GM19193 (cell line): ENCODE data around the gene ORC4.

Experiments used
- POLR2A ChIP-seq: IDR thresholded peaks from 4 replicates; pipeline ENCODE4 v1.6.1; 2011; ENCODE audit not compliant: insufficient read depth, insufficient read length; ENCODE audit errors: extremely low read depth

Gene ORC4

DNA sequence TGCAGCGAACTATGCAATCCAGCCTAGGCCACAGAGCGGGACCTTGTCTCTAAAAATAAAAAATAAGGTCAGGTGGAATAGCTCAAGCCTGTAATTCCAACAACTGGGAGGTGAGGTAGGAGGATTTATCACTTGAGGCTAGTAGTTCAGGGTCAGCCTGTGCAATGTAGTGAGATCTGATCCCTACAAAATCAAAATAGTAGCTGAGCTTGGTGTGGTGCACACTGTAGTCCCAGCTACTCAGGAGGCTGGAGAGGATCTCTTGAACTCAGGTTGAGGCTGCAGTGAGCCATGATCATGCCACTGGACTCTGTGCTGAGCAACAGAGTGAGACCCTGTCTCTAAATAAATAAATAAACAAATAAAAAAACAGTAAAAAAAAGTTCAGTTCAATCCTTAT lies 6.0 kb upstream of the ORC4 start:
- TF ChIP-seq POLR2A: no peak

DNA sequence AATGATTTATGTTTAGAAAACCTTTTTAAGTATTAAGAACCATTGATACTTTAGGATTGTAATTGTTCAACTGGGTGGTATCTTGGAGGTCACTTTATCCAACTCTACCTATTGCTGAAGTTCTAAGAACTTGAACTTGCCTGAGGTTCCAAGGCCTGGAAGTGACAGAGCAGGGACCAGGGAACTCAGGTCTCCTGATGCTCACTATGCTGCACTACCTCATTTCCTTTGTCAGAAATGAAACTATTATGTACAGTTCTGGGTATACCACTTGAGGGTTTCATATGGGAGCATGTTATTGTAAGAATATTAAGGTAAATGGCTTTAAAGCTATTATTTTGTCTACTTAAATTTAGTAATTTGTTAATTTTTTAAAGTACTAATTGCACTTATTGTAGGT lies 3.3 kb upstream of the ORC4 start:
- no peak for TF ChIP-seq POLR2A

DNA sequence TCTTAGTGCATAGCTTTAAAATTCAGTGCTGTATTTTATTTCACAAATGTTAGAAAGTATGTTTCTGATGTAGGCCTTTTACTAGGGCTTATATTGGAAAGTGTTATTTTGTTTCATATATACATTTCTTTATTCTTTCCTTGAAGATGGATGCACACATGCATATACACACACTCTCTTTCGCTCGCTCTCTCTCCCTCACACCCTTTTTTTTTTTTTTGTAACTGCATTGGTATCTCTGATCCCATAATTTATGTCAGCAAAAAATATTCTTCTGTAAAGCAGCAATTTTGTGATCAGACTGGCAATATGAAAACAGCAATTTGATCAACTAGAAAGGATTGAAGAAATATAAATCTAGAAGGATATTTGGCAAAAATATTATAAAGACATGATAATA lies 2.3 kb upstream of the ORC4 start:
- TF ChIP-seq POLR2A: no peak

DNA sequence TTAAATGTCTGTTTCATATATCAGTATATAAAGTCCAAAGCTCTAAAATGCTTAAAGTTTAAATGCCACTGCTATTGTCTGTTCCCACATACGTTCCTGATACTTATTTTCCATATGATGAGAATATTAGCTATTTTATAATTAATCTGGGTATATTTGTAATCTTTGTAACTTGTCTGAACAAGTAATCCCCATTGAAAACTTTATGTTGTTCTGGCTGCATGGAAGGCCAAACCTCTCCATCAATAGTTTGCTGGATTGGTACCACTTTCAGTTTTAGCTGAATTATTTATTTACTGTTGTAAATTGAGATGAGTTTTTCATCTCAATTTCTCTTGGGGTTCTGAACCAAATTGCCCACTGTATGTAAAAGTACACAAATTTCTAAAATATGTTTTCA lies 1.8 kb upstream of the ORC4 start:
- TF ChIP-seq POLR2A: no peak

DNA sequence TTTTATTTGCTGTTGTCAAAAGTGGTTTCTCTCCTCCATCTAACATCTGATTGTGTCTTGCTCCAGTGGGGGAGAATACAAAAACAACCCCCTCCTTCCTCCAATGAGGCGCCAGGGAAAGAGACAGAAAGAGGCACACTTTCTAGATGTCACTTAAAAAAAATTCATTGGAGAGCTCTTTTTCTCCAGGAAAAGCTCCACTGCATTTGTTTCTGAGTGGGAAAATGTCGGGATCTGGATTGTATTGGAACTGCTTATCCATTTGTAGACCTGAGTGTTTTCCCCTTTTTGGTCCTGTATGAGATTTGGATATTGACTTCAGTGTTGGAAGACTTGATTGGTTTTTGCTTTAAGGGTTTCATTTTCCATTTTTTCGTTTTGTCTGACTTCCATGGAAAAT lies 1.3 kb upstream of the ORC4 start:
- TF ChIP-seq POLR2A: no peak

DNA sequence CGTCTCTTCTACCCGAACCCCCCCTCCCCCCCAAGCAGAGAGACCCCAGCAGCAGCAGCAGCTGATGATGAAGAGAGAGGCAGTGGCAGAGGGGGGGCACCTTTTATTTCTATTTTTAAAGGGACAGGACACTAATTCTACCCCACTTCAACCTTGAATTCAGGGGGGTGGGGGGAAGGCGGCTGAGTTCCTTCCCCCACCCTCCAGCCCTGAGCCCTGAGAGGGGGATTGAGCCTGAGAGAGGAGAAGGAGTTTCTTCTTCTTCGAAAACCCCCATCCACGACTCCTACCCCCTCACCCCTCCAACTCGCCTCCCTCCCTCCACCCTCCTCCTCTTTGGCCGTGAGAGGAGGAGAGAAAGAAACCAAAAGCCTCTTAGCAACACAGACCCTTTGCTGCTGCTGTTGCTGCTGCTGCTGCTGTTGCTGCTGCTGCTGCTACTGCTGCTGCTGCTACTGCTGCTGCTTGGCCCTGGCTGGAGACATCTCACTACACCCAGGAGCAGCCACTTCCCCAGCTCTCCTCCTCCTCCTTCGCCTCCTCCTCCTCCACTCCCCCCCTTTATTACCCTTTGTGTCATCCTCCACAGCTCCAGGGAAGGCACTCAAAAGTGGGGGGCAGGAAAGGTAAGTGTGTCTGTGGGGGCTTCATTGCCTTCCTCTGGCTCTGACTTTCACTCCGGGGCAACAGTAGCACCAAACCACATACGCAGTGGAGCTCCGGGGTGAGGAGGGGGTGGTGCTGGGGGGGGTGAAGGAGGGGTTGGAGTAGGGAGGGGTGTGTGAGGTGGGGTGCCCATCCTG lies 723 bp upstream of the ORC4 start, which contains the start of gene MBD5:
MBD5 (plus strand) TSS at position 33 of the 803 bp plus-strand sequence.
- TF ChIP-seq POLR2A: peak; percentile 59

DNA sequence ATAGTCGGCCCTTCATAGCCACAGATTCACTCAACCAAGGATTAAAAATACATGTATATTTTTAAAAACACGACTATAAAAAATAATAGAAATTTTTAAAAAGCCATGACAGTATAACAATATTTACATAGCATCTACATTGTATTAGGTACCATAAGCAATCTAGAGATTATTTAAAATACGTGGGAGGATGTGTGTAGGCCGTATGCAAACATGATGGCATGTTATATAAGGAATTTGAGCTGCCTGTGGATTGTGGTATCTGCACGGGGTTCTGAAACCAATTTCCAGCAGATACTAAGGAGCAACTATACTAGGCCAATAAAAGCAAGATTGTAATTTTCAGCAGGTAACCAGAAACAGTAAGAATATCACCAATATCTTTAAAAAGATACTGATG lies 5.9 kb downstream of the ORC4 start:
- no peak for TF ChIP-seq POLR2A

DNA sequence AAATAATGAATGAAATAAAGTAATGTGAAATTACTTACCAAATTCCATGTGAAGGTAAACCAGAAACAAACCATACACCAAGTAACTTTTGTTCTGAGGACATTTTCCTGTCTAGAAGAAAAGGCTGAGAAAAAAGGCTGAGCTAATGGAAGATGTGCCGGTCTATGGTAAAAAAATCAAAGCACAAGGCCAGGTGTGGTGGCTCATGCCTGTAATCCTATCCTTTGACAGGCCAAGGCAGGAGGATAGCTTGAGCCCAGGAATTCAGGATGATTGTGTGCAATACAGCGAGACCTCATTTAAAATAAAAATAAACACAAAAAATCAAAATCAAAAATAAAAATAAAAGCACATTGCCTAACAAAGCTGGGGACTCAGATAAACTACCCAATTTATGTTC lies 6.7 kb downstream of the ORC4 start:
- no peak for TF ChIP-seq POLR2A

DNA sequence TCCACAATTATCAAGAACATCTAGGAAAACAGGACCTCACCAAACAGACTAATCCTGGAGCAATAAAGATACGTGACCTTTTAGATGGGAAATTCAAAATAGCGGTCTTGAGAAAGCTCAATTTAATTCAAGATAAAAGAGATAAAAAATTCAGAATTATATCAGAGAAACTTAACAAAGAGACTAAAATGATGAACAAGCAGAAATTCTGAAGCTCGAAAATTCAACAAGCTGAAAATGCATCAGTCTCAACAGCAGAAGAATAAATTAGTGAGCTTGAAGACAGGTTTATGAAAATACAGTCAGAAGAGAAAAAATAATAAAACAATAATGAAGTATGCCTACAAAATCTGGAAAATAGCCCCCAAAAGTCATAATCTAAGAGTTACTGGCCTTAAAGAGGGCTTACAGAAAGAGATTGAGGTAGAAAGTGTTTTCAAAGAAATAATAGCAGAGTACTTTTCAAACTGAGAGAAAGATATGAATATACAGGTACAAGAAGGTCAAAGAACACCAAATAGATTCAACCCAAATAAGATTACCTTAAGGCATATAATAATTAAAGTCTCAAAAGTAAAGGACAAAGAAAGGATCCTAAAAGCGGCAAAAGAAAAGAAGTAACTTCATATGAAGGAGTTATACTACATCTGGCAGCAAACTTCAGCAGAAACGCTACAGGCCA lies 13.2 kb downstream of the ORC4 start:
- TF ChIP-seq POLR2A: no peak

DNA sequence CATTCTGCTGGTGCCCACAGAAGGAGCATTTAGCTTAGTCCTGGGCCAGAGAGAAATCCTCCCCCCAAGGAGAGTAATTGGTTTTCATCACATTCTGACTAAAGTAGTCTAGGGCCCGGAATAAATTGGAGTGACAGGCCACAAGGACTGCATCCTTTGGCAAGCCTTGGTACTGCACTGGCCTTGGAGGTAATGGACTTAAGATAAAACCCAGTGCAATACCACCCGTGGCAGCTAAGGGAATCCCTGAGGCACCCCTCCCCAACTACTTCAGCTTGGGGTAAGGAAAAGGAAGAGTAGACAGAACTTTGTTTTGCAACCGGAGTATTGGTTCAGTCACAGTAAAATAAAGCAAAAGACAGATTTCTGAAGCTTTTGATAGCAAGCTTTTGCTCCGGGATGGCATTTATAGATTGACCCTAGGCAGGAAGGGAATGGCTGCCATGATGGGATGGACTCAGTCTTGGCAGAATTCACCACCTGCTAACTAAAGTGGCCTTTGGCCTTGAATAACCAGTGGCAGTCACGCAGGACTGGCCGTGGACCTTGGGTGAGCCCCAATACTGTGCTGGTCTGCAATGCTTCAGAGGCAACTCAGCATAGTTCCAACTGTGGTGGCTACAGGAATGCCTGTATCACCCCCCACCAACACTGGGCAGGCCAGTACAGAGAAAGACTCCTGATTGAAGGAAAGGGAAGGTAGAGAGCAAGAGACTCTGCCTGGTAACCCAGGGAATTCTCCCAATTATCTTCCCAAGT lies 14.1 kb downstream of the ORC4 start:
- TF ChIP-seq POLR2A: no peak

DNA sequence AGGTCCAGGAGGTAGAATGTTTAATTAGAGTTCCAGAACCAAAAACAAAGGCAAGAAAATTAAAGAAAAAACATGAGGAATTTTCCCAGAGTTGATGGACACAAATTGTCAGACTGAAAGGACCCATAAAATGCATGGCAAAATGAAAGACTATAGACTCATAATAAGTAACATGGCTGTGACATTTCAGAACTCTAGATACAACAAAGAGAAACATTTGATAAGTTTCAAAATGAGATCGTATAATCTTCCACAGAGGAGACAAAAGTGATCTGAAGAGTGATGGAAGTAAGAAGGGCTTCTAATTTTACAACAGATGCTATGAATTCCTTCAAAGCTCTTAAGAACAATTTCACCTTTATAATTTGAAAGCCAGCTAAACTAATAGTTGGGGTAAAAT lies 20.4 kb downstream of the ORC4 start:
- TF ChIP-seq POLR2A: no peak

DNA sequence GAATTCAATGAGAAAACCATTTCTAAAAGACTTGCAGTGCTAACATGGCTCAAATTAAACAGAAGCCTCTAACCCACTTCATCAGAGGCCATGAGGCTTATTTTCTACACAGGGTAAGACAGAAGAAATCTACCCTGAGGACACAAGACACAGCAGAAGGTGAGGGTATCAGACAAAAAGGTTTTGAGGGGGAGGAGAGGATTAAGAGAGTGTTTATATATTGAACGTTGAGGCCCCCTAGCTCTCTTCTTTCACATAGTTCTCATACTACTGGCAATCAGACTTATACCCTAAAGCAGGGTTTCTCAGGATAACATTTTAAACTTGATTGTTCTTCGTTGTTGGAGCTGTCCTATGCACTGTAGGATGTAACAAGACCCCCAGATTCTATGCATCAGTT lies 21.4 kb downstream of the ORC4 start:
- TF ChIP-seq POLR2A: no peak

DNA sequence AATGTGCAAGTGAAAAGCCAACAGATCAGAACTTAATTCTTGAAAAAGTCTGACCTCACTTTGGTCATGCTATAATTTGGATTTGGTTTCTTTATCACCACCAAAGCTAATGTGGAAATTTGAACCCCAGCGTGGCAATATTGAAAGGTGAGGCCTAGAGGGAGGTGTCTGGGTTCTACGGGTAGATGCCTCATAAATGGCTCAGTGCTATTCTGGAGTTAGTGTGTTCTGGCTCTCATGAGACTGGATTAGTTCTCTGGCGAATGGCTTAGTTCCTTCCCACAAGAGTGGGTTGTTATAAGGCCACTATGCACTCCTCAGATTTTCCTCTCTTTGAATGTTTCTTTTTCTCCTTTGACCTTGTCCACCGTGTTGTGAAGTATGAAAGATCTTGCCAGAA lies 22.3 kb downstream of the ORC4 start:
- TF ChIP-seq POLR2A: no peak

DNA sequence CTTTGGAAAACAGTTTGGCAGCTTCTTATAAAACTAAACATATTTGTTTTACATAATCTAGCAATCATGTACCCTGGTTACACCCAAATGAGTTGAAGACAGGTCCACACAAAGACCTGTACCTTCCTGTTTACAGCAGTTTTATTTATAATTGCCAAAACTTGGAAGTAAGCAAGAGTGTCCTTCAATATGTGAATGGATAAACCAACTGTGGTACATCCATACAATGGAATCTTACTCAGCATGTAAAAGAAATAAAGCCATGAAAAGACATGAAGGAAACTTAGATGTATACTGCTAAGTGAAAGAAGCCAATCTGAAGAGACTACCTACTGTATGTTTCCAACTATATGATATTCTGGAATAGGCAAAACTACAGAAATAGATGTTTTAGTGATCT lies 23.7 kb downstream of the ORC4 start:
- no peak for TF ChIP-seq POLR2A

DNA sequence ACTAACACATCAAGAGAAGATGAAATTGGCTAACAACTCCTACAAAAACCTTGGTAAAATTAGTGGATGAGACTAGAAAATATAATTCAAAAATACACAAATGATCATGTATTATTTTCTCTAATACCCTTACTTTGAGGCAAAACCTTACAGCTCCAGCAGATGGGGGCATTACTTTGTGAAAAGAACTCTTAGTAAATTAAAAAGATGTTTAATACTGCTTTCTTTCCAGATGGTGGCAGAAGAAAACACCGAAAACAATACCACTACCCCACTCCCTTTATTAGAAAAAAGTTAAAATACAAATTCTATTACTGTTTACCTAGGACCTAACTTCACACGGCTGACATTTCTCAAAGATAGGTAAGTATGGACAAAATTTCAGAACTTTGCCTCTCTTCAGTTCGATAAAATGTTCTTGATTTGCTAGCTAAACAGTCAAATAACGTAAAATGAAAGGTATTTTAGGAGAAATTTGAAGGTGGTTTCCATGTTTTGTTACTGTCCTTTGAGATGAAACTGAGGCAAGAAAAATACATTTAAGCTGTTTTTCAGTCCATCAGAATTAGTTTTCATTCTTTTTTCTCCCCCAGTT lies 30.6 kb downstream of the ORC4 start:
- no peak for TF ChIP-seq POLR2A
